HCT116 (cell line): ENCODE results near the gene SLC6A19. TPM values are rescaled to one million over a fixed set of nuclear protein-coding genes. Genes with fewer than 3 reads are reported as not detected.

ENCODE experiments used
- ATAC-seq: fragments of 200-7000 bp; cut with Tn5 transposase; 2 replicates; pipeline ENCODE4 v1.9.1; 2020; ENCODE audit warnings: mild to moderate bottlenecking, moderate library complexity
- BruUV-seq: library from RNA; stranded (reverse); fragments of 400-500 nt; replicated peaks from 2 replicates; lab custom pipeline; 2021; lab: Mats Ljungman, UMichigan
- CTCF ChIA-PET: fragments of 300-600 bp; sonication (Branson Sonifier 250); formaldehyde crosslinking; loops from one replicate; lab custom pipeline; 2021; ENCODE audit warnings: antibody characterized with exemption; lab: Charles Lee
- POLR2A ChIA-PET: fragments of 300-600, 350-600 bp; sonication (Branson Sonifier 250); formaldehyde crosslinking; loops from one replicate; lab custom pipeline; 2021; ENCODE audit warnings: antibody characterized with exemption; lab: Charles Lee
- RAD21 ChIA-PET, 2 experiments: fragments of 300-600 bp; sonication (Branson Sonifier 250); formaldehyde crosslinking; loops; one replicate each; lab custom pipeline; 2023; ENCODE audit warnings: low total read pairs in 2 of 2; ENCODE audit not compliant: uncharacterized antibody in 2 of 2, unreplicated experiment in 2 of 2, low non-redundant PET in 1 of 2; lab: Charles Lee
- DNase-seq: peaks from one replicate; pipeline ENCODE4 v3.0.0-alpha.2; 2010; ENCODE audit warnings: low read depth, low spot score
- H2AFZ ChIP-seq: fragments of 200-600 bp; shearing (Covaris generic), sonication (generic); 2 replicates; pipeline ENCODE4 v1.6.1; 2017; ENCODE audit warnings: low read depth, mixed run types, mixed read lengths, antibody characterized with exemption, low read length; ENCODE audit not compliant: poor library complexity, severe bottlenecking
- H3K27ac ChIP-seq: 2 replicates; pipeline ENCODE4 v1.5.1; 2012; ENCODE audit warnings: low read depth, low read length
- H3K27me3 ChIP-seq: fragments of 200-600 bp; sonication (generic); 2 replicates; pipeline ENCODE4 v1.6.1; 2016; ENCODE audit warnings: mixed run types, low read length, mixed read lengths; ENCODE audit not compliant: insufficient read depth
- H3K36me3 ChIP-seq, 2 experiments: fragments of 200-500 bp in 1 of 2; fragments of 200-600 bp in 1 of 2; sonication (Bioruptor generic) in 1 of 2; sonication (generic) in 1 of 2; 2 replicates each; pipeline versions ENCODE4 v1.5.1 to v1.6.1; 2014 to 2016; ENCODE audit warnings: low read length in 2 of 2, inconsistent platforms in 1 of 2, mixed read lengths in 1 of 2, mixed run types in 1 of 2; ENCODE audit not compliant: insufficient read depth in 2 of 2, control insufficient read depth in 1 of 2
- H3K4me1 ChIP-seq, 2 experiments: fragments of 200-600 bp in 1 of 2; sonication (generic) in 1 of 2; 2 replicates each; pipeline versions ENCODE4 v1.5.1 to v1.6.1; 2012 to 2017; ENCODE audit warnings: low read length in 2 of 2, inconsistent platforms in 1 of 2, mild to moderate bottlenecking in 1 of 2, mixed read lengths in 1 of 2, mixed run types in 1 of 2, moderate library complexity in 1 of 2; ENCODE audit not compliant: insufficient read depth in 2 of 2, control insufficient read depth in 1 of 2
- H3K4me2 ChIP-seq: fragments of 200-600 bp; sonication (generic); 2 replicates; pipeline ENCODE4 v1.6.1; 2017; ENCODE audit warnings: mixed run types, low read length, mixed read lengths
- H3K4me3 ChIP-seq, 2 experiments: fragments of 200-600 bp in 1 of 2; sonication (generic) in 1 of 2; replicated peaks in 1 of 2; 2 replicates each; pipeline ENCODE4 v1.5.1; 2011 to 2016; ENCODE audit warnings: low read length in 2 of 2, control low read depth in 1 of 2, low read depth in 1 of 2, mild to moderate bottlenecking in 1 of 2, mixed read lengths in 1 of 2, mixed run types in 1 of 2
- H3K79me2 ChIP-seq: fragments of 200-600 bp; sonication (generic); 2 replicates; pipeline ENCODE4 v1.6.1; 2017; ENCODE audit warnings: mild to moderate bottlenecking, mixed run types, low read length, moderate library complexity, mixed read lengths; ENCODE audit not compliant: insufficient read depth
- H3K9ac ChIP-seq: fragments of 200-600 bp; sonication (generic); 2 replicates; pipeline ENCODE4 v1.6.1; 2016; ENCODE audit warnings: low read length, mixed read lengths
- H3K9me2 ChIP-seq: fragments of 200-600 bp; sonication (generic), shearing (Covaris generic); 2 replicates; pipeline ENCODE4 v1.6.1; 2017; ENCODE audit warnings: mixed run types, mild to moderate bottlenecking, moderate library complexity; ENCODE audit not compliant: insufficient read depth
- H3K9me3 ChIP-seq, 2 experiments: fragments of 200-500 bp in 1 of 2; fragments of 200-600 bp in 1 of 2; sonication (Bioruptor generic) in 1 of 2; sonication (generic) in 1 of 2; 2 replicates each; pipeline ENCODE4 v1.6.1; 2014 to 2017; ENCODE audit warnings: low read length in 2 of 2, mixed read lengths in 2 of 2, inconsistent platforms in 1 of 2, low read depth in 1 of 2, mild to moderate bottlenecking in 1 of 2, mixed run types in 1 of 2, moderate library complexity in 1 of 2; ENCODE audit not compliant: control insufficient read depth in 1 of 2, insufficient read depth in 1 of 2
- H4K20me1 ChIP-seq: fragments of 200-600 bp; sonication (generic), shearing (Covaris generic); 2 replicates; pipeline ENCODE4 v1.6.1; 2017; ENCODE audit warnings: mixed run types, mild to moderate bottlenecking, moderate library complexity; ENCODE audit not compliant: insufficient read depth
- CBX3 ChIP-seq: IDR thresholded peaks from 2 replicates; pipeline ENCODE4 v1.6.1; 2012; ENCODE audit warnings: low read depth
- CEBPB ChIP-seq: IDR thresholded peaks from 2 replicates; pipeline ENCODE4 v1.6.1; 2012; ENCODE audit warnings: low read depth
- ELF1 ChIP-seq: IDR thresholded peaks from 2 replicates; pipeline ENCODE4 v1.6.1; 2012; ENCODE audit warnings: low read depth, borderline replicate concordance
- EZH2 ChIP-seq: fragments of 200-600 bp; sonication (generic); IDR thresholded peaks from 2 replicates; pipeline ENCODE4 v1.6.1; 2017; ENCODE audit warnings: antibody characterized with exemption, mixed run types
- JUND ChIP-seq: IDR thresholded peaks from 2 replicates; pipeline ENCODE4 v1.6.1; 2012
- POLR2AphosphoS5 ChIP-seq: IDR thresholded peaks from 2 replicates; pipeline ENCODE4 v1.6.1; 2011; ENCODE audit warnings: mild to moderate bottlenecking, low read depth, low read length, moderate library complexity
- RAD21 ChIP-seq: IDR thresholded peaks from 2 replicates; pipeline ENCODE4 v1.6.1; 2012; ENCODE audit warnings: low read depth, mild to moderate bottlenecking
- SP1 ChIP-seq: IDR thresholded peaks from 2 replicates; pipeline ENCODE4 v1.6.1; 2012; ENCODE audit warnings: low read depth
- SRF ChIP-seq: IDR thresholded peaks from 2 replicates; pipeline ENCODE4 v1.6.1; 2012; ENCODE audit warnings: low read depth
- YY1 ChIP-seq: IDR thresholded peaks from 2 replicates; pipeline ENCODE4 v1.6.1; 2011; ENCODE audit warnings: low read length, low read depth, moderate library complexity, mild to moderate bottlenecking; ENCODE audit not compliant: insufficient replicate concordance; ENCODE audit errors: extremely low read depth
- ZFX ChIP-seq: fragments of 450-650 bp; IDR thresholded peaks from 2 replicates; pipeline ENCODE4 v1.6.1; 2017
- intact Hi-C: fragments of 100-400 bp; cut with micrococcal nuclease; formaldehyde crosslinking; loops from 2 replicates; pipeline ENCODE4 v1.10.0; 2022
- total RNA-seq: library from RNA; stranded (reverse); gene quantifications from one replicate; pipeline ENCODE4 v1.2.1, GENCODE V29; 2021; ENCODE audit not compliant: unreplicated experiment
- TF ChIP-seq, protein P1 (sequence below): IDR thresholded peaks from 2 replicates; pipeline ENCODE4 v1.6.1; 2012
- TF ChIP-seq, protein P2 (sequence below): IDR thresholded peaks from 2 replicates; pipeline ENCODE4 v1.6.1; 2011; ENCODE audit warnings: mild to moderate bottlenecking, low read length, moderate library complexity; ENCODE audit not compliant: insufficient replicate concordance; ENCODE audit errors: extremely low read depth
- TF ChIP-seq, protein P3 (sequence below), 3 experiments: fragments of 200-600 bp in 1 of 3; sonication (generic) in 1 of 3; IDR thresholded peaks in 2 of 3; conservative IDR thresholded peaks in 1 of 3; 2 replicates each; pipeline ENCODE4 v1.5.1; 2012 to 2017; ENCODE audit warnings: low read depth in 2 of 3, low read length in 2 of 3, antibody characterized with exemption in 1 of 3, borderline replicate concordance in 1 of 3, control low read depth in 1 of 3, mild to moderate bottlenecking in 1 of 3, mixed read lengths in 1 of 3, mixed run types in 1 of 3, moderate library complexity in 1 of 3; ENCODE audit not compliant: insufficient read depth in 1 of 3

Gene SLC6A19
- total RNA-seq, 1 experiment from 2014 or later, result not detected

- CTCF ChIA-PET, result no interaction called here
- ATAC-seq, result no peak
- H3K4me1 ChIP-seq, result no peaks in the 10 kb centered on the region
- RAD21 ChIA-PET, result no interaction called here
- no peak overlapping the region for H2AFZ ChIP-seq
- H3K79me2 ChIP-seq, result no peaks in the 10 kb centered on the region
- H3K36me3 ChIP-seq, result no peaks in the 10 kb centered on the region
- no peak overlapping the region for H3K9ac ChIP-seq
- H3K9me3 ChIP-seq, result no peaks in the 10 kb centered on the region
- BruUV-seq, result no TSS peak
- no peak overlapping the region for H3K27ac ChIP-seq
- DNase-seq, result no peak
- H3K4me2 ChIP-seq, result no peak overlapping the region
- TF ChIP-seq EZH2 (no peak), SP1 (no peak), ZFX (no peak), RAD21 (no peak), YY1 (no peak), SRF (no peak), CBX3 (no peak), JUND (no peak)
- TF ChIP-seq, protein P1, sequence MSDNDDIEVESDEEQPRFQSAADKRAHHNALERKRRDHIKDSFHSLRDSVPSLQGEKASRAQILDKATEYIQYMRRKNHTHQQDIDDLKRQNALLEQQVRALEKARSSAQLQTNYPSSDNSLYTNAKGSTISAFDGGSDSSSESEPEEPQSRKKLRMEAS, result no peak
- no peaks in the 10 kb centered on the region for H3K9me2 ChIP-seq
- POLR2A ChIA-PET, result no interaction called here
- no peak overlapping the region for H3K4me3 ChIP-seq
- H4K20me1 ChIP-seq, result no peaks in the 10 kb centered on the region
- intact Hi-C loops, result no loop called here
- H3K27me3 ChIP-seq, result no peaks in the 10 kb centered on the region
Observed at GRCh38 chr5:1272201-1272600, 70.8 kb downstream of the SLC6A19 start.

GRCh38 chr5:1273745-1274144 is 72.3 kb downstream of the SLC6A19 start:
- ChIA-PET RAD21 (no interaction called here), POLR2A (no interaction called here), CTCF (no interaction called here)
- no peak overlapping the region for H2AFZ ChIP-seq
- no peaks in the 10 kb centered on the region for H4K20me1 ChIP-seq
- no peak overlapping the region for H3K27ac ChIP-seq
- no peak overlapping the region for H3K4me2 ChIP-seq
- ATAC-seq (no peak), DNase-seq (no peak)
- no peaks in the 10 kb centered on the region for H3K27me3 ChIP-seq
- H3K4me1 ChIP-seq, result no peaks in the 10 kb centered on the region
- H3K79me2 ChIP-seq, result no peaks in the 10 kb centered on the region
- H3K4me3 ChIP-seq, result no peak overlapping the region
- peaks cover 0 to 5% of the 10 kb centered on the region in 2 experiments; a peak in 1 of 4 replicates for H3K36me3 ChIP-seq
- H3K9ac ChIP-seq, result no peak overlapping the region
- intact Hi-C loops, result no loop called here
- no peaks in the 10 kb centered on the region for H3K9me3 ChIP-seq
- no TSS peak for BruUV-seq
- H3K9me2 ChIP-seq, result no peaks in the 10 kb centered on the region
- TF ChIP-seq, protein P2, sequence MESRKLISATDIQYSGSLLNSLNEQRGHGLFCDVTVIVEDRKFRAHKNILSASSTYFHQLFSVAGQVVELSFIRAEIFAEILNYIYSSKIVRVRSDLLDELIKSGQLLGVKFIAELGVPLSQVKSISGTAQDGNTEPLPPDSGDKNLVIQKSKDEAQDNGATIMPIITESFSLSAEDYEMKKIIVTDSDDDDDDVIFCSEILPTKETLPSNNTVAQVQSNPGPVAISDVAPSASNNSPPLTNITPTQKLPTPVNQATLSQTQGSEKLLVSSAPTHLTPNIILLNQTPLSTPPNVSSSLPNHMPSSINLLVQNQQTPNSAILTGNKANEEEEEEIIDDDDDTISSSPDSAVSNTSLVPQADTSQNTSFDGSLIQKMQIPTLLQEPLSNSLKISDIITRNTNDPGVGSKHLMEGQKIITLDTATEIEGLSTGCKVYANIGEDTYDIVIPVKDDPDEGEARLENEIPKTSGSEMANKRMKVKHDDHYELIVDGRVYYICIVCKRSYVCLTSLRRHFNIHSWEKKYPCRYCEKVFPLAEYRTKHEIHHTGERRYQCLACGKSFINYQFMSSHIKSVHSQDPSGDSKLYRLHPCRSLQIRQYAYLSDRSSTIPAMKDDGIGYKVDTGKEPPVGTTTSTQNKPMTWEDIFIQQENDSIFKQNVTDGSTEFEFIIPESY, result no peak
- no peak for TF ChIP-seq POLR2AphosphoS5
- TF ChIP-seq JUND, result no peak
- TF ChIP-seq, protein P3, sequence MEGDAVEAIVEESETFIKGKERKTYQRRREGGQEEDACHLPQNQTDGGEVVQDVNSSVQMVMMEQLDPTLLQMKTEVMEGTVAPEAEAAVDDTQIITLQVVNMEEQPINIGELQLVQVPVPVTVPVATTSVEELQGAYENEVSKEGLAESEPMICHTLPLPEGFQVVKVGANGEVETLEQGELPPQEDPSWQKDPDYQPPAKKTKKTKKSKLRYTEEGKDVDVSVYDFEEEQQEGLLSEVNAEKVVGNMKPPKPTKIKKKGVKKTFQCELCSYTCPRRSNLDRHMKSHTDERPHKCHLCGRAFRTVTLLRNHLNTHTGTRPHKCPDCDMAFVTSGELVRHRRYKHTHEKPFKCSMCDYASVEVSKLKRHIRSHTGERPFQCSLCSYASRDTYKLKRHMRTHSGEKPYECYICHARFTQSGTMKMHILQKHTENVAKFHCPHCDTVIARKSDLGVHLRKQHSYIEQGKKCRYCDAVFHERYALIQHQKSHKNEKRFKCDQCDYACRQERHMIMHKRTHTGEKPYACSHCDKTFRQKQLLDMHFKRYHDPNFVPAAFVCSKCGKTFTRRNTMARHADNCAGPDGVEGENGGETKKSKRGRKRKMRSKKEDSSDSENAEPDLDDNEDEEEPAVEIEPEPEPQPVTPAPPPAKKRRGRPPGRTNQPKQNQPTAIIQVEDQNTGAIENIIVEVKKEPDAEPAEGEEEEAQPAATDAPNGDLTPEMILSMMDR (IDR thresholded peaks at IDR 0.05 in 2 of 3, conservative IDR thresholded peaks at IDR 0.05 in 1 of 3; ENCODE audit: borderline replicate concordance in 1 of 3, insufficient read depth in 1 of 3, low read depth in 2 of 3, low read length in 2 of 3), result no peak
- no peak for TF ChIP-seq YY1
- no peak for TF ChIP-seq CEBPB
- no peak for TF ChIP-seq RAD21
- TF ChIP-seq ELF1, result no peak
- TF ChIP-seq, protein P1, result no peak
- TF ChIP-seq SP1, result no peak
